Measurements from ENCODE around the gene PHACTR3. TPM values are rescaled to one million over a fixed set of nuclear protein-coding genes. Genes with fewer than 3 reads are reported as not detected.
"Not testable (repeated sequence)": the region's sequence is repeated elsewhere in the genome, so short reads cannot be mapped to it uniquely, and the experiment has no call there.

PHACTR3 gene
- total RNA-seq: under 0.01 TPM

DNA sequence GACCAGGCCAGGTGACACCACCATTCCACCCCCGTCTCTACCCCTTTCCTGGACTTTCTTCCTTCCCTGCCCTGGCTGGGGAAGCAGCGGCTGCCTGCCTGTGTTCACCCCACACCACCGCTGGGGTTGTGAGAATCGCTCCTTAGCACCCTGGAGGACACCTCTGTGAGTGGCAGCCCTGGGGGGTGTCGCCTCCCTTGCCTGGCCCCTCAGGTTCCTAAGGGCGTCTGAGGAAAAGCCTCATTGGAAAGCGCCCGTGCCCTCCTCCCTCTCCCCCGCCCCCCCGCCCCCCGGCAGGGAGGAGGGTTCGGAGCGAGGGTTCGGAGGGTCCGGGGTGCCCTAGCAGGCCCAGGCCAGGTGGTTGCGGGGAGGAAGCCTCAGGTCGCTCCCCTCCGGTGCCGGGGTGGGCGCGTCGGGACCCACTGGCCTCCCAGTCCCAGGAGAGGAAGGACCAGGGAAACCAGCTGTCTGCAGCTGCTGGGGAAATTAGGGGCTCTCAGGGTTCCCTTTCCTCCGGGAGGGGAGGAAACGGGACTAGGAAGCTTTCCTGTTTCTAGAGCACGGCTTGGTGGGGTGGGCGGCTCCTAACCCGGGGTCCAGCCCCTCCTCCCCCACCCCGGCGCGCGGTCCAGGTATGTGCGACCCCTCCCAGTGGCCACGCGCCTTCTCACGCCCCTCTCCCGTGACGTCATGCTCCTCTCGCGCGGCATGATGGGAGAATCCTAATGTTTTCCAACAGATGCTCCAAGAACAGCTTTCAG lies at the start of gene PHACTR3:
Gene PHACTR3 (plus strand): TSS at position 760 of the 761 bp plus-strand sequence. CDS start 475 bp downstream, outside the sequence.
- no peak for DNase-seq (ENCODE audit: low read depth in 2 of 3, low spot score in 2 of 3)

- not testable (repeated sequence) for DNase-seq (ENCODE audit: low read depth in 2 of 3, low spot score in 2 of 3)
These were observed 46.4 kb upstream of the PHACTR3 start for GRCh38 chr20:59557733-59558529.

DNA sequence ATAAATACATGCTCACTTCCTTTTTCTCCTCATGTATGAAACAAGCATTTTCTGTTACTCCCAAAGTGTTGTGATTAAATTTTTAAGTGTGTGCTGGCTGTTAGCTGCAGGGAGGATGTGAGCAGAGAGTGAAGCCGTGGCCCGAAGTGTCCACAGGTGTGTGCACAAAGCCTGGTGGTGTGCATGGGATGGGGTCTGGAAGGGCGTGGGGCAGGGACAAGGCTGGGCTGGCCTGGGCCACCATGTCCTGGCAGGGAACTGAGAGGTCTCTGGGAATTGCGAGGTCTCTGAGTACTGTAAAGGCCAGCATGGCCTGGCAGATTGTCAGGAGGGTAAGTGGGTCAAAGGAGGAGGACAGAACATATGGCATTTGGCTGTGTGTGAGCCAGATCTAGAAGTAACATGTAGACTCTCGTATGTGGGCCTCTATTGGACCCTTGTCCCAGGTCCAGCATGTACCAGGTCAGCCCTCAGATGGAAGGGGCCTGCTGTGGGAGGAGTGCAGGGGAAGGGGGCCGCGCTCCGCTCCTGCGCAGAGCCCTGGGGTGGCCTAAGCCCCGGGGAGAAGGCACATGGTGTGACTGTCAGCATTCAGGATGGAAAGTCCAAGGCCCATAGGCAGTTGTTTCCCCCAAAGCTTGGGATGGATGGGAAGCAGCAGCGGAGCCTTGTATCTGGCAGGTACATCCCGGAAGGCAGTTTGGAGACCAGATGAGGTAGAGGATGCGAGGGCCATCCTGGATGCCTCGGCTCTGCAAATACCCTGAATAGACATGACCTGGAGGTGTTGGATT lies 45.1 kb upstream of the PHACTR3 start:
- no peak for DNase-seq (ENCODE audit: low read depth in 2 of 3, low spot score in 2 of 3)

- no peak for DNase-seq (ENCODE audit: low read depth in 2 of 3, low spot score in 2 of 3)
These were observed 44.5 kb upstream of the PHACTR3 start for GRCh38 chr20:59559863-59560262.

- DNase-seq (ENCODE audit: low read depth in 2 of 3, low spot score in 2 of 3): peak in 2 of 3 donors; percentile 15 to 49
These were observed 43.6 kb upstream of the PHACTR3 start for GRCh38 chr20:59560588-59561227.

DNA sequence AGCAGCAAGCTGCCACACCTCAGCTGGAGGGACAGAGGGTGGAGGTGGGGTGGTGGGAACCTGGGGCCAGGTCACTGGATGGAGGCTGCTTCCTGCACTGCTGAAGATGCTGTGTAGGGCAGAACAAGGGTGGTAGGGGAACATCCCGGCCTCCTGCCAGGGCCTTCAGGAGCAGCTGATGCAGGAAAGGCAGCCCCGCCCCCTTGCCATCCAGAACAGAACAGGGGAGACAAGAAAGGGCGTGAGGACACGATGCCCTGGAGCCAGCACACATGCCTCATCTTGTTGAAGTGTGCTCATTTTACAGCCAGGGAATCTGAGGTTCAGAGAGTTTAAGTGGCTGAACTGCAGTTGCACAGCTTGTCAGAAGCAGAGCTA lies 43.1 kb upstream of the PHACTR3 start:
- DNase-seq (ENCODE audit: low read depth in 2 of 3, low spot score in 2 of 3): no peak

DNA sequence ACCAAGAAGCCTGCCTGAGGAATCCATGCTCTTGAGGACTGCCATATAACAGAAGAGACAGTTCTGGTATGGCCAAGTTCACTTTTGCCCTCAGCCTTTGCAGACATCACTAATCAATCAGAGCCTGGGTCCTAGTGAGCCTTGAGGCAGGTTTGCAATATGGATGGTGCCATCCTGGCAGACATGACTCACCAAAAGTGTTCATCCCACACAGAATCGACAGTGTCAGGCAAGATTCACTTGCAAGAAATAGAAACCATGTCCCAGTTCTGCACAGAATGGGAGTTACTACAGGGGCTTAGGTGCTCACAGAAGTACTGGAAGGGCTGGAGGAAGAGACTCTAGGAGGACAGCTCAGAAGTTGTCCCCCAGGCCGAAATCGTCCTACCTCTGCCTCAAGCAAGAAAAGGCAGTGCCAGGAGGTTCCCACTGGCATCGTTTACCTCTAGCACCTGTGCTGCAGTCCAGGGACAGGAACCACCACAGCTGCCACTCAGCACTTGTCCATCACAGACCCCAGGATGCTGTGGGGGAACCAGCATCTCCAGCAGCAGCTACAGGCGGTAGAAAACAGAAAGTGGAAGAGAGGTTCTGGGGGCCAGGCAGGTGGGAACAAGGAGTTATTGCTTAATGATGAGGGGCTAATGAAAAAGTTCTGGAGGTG lies 42.6 kb upstream of the PHACTR3 start:
- no peak for DNase-seq (ENCODE audit: low read depth in 2 of 3, low spot score in 2 of 3)

DNA sequence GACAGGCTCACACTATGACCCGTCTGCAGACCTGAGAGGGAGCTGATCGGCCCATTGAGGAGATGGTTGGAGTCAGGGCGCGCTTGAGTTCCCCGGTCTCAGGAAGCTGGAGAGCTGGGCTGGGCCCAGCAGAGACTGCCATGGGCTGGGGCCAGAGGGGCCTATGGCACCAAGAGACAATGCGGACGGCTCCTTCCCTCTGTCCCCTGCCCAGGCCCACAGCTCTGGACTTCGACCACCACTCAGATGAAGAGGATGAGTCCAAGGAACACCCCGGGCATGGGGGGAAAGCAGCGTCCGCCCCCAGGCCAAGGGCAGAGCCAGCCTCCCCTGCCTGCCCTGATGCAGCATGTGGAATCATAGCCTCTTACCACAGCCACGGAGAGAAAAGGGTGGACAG lies 40.2 kb upstream of the PHACTR3 start:
- no peak for DNase-seq (ENCODE audit: low read depth in 2 of 3, low spot score in 2 of 3)

- no peak for DNase-seq (ENCODE audit: low read depth in 2 of 3, low spot score in 2 of 3)
These were observed 39.4 kb upstream of the PHACTR3 start for GRCh38 chr20:59564943-59565342.

DNA sequence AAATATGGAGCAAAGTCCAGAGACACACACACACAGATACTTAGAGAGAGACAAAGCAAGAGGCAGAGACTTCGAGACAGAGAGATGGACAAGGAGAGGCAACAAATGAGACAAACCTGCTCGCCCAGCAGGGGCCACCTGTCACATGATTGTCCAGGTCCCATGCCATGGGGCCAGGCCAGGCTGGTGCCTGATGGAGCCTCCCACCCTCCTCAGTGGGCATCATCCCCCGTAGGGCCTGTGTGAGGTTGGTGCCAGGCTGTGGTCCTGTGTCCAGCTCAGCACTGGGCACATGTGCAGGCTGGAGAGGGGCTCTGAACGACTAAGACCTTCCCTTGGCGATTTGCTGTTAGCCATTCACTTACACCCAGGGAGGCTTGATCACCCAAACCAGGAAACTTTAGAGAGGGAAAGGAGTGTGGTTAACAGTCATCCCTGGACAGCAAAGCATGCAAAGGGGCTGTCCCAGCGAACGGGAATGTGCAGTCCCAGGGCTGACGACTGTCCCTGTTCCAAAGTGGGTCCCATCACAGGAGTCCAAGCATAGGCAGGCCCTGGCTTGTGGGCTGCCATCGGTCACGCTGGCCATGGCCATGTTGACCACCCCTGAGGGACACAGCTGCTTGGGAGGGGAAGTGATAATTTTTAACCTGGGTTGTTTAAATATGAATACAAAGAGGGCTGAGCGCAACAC lies 38.4 kb upstream of the PHACTR3 start:
- no peak for DNase-seq (ENCODE audit: low read depth in 2 of 3, low spot score in 2 of 3)

GRCh38 chr20:59566631-59567524 lies 37.5 kb upstream of the PHACTR3 start:
- DNase-seq (ENCODE audit: low read depth in 2 of 3, low spot score in 2 of 3): no peak

DNA sequence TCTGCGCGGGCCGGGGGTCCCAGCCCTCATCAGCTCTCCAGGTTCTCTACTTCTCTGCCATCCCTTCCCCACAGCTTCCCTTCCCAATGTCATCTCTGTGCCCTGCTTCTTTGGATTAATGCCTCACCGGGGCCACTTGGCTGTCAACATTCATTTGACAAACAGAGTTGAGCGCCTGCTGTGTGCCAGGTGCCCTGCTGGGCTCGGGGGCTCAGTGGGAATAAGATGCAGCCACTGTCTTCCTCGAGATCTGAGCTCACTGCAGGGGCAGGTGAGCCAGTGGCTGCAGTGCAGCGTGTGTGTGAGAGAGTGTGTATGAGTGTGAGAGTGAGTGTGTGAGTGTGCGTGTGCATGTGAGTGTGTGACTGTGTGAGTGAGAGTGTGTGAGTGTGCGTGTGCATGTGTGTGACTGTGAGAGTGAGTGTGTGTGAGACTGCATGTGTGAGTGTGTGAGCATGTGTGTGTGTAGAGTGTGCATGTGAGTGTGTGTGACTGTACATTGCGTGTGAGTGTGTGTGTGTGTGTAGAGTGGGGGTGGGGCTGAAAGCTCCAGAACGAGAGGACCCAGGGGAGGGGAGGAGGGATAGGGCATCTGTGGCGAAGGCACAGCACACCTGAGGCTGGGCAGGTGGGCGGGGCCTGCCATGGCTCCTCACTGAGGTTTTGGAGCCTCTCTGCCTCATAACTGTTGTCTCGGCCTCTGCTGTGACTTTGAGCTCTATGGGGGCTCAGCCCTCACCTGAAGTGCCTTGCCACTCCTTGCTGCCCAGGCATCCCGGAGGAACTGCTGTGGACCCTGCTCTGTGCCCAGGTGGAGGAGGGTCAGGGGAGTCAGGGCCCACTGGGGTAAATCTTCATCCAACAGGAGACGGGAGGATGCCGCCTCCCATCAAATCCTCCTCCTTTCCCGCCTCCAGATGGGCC lies 36.5 kb upstream of the PHACTR3 start:
- DNase-seq (ENCODE audit: low read depth in 2 of 3, low spot score in 2 of 3): no peak

GRCh38 chr20:59568509-59569024 lies 35.8 kb upstream of the PHACTR3 start:
- DNase-seq (ENCODE audit: low read depth in 2 of 3, low spot score in 2 of 3): no peak

- DNase-seq (ENCODE audit: low read depth in 2 of 3, low spot score in 2 of 3): no peak
These were observed 35.0 kb upstream of the PHACTR3 start for GRCh38 chr20:59569305-59569704.

- no peak for DNase-seq (ENCODE audit: low read depth in 2 of 3, low spot score in 2 of 3)
These were observed 33.2 kb upstream of the PHACTR3 start for GRCh38 chr20:59571151-59571550.

GRCh38 chr20:59571551-59572314 lies 32.6 kb upstream of the PHACTR3 start:
- DNase-seq (ENCODE audit: low read depth in 2 of 3, low spot score in 2 of 3): peak; percentile 6 to 70 (median 33)
